Fibroblast of lung (primary cell): Measurements from ENCODE around the gene HLA-F. TPM values are rescaled to one million over a fixed set of nuclear protein-coding genes. Genes with fewer than 3 reads are reported as not detected.

ENCODE experiments used
- DNase-seq, 2 donors: peaks; one replicate each; pipeline versions ENCODE4 v3.0.0 to v3.0.0-alpha.2; 2010; ENCODE audit warnings: low read depth in 2 of 2
- H2AFZ ChIP-seq: 2 replicates; pipeline ENCODE4 v1.5.1; 2012; ENCODE audit warnings: low read length, control low read depth, inconsistent platforms
- H3K27ac ChIP-seq: 2 replicates; pipeline ENCODE4 v1.5.1; 2011; ENCODE audit warnings: low read length, control low read depth; ENCODE audit not compliant: insufficient read depth
- H3K27me3 ChIP-seq: 2 replicates; pipeline ENCODE4 v1.5.1; 2011; ENCODE audit warnings: mild to moderate bottlenecking, low read length; ENCODE audit not compliant: control insufficient read depth, insufficient read depth
- H3K36me3 ChIP-seq: 2 replicates; pipeline ENCODE4 v1.5.1; 2011; ENCODE audit warnings: low read length; ENCODE audit not compliant: control insufficient read depth, insufficient read depth
- H3K4me1 ChIP-seq: 2 replicates; pipeline ENCODE4 v1.5.1; 2011; ENCODE audit warnings: low read length; ENCODE audit not compliant: control insufficient read depth, insufficient read depth; ENCODE audit errors: extremely low read depth
- H3K4me2 ChIP-seq: 2 replicates; pipeline ENCODE4 v1.5.1; 2011; ENCODE audit warnings: low read length, control low read depth; ENCODE audit not compliant: insufficient read depth; ENCODE audit errors: extremely low read depth
- H3K4me3 ChIP-seq, 4 experiments: fragments of 200-600 bp in 1 of 4; sonication (generic) in 1 of 4; replicated peaks in 1 of 4; 2 replicates each; pipeline ENCODE4 v1.5.1; 2011 to 2016; ENCODE audit warnings: low read length in 4 of 4, low read depth in 3 of 4, mild to moderate bottlenecking in 3 of 4, control low read depth in 2 of 4, inconsistent platforms in 1 of 4, mixed read lengths in 1 of 4; ENCODE audit not compliant: insufficient read depth in 1 of 4; ENCODE audit errors: control extremely low read depth in 1 of 4
- H3K79me2 ChIP-seq: 2 replicates; pipeline ENCODE4 v1.5.1; 2012; ENCODE audit warnings: mild to moderate bottlenecking, low read length, inconsistent platforms; ENCODE audit not compliant: control insufficient read depth, insufficient read depth
- H3K9ac ChIP-seq: 2 replicates; pipeline ENCODE4 v1.5.1; 2011; ENCODE audit warnings: mild to moderate bottlenecking, low read length, control low read depth; ENCODE audit not compliant: insufficient read depth
- H3K9me3 ChIP-seq: 2 replicates; pipeline ENCODE4 v1.5.1; 2012; ENCODE audit warnings: low read depth, low read length; ENCODE audit not compliant: control insufficient read depth, insufficient read depth
- H4K20me1 ChIP-seq: 2 replicates; pipeline ENCODE4 v1.5.1; 2011; ENCODE audit warnings: low read length; ENCODE audit not compliant: control insufficient read depth, insufficient read depth; ENCODE audit errors: extremely low read depth
- EZH2 ChIP-seq: IDR thresholded peaks from 2 replicates; pipeline ENCODE4 v1.5.1; 2012; ENCODE audit warnings: low read length, control low read depth, mild to moderate bottlenecking; ENCODE audit errors: missing control alignments
- polyA plus RNA-seq, 2 donors: library from polyadenylated mRNA; depleted of rRNA in 1 of 2; stranded (reverse) in 1 of 2; unstranded in 1 of 2; fragments of >200 nt; gene quantifications; 2 replicates each; pipeline ENCODE4 v1.2.1, GENCODE V29; 2011 to 2012; ENCODE audit warnings: missing spikeins in 1 of 2
- total RNA-seq: library from RNA; depleted of rRNA; stranded (reverse); fragments of >200 nt; gene quantifications from 2 replicates; pipeline ENCODE4 v1.2.1, GENCODE V29; 2014
- TF ChIP-seq, protein P1 (sequence below), 2 donors: IDR thresholded peaks in 1 of 2; conservative IDR thresholded peaks in 1 of 2; 1 replicate in 1 of 2; 2 replicates in 1 of 2; pipeline ENCODE4 v1.5.1; 2011 to 2012; ENCODE audit warnings: low read length in 2 of 2, control low read depth in 1 of 2, inconsistent platforms in 1 of 2, low read depth in 1 of 2, mild to moderate bottlenecking in 1 of 2

The HLA-F gene
- total and polyA plus RNA-seq, 2 donors (not counting 1 experiment from before 2014, with no cell fraction given): 5.4 to 18.7 TPM

GRCh38 chr6:29744621-29745020, 21.4 kb downstream of the HLA-F start:
- H3K36me3 ChIP-seq: peaks cover 2% of the 10 kb centered on the region
- H3K4me2 ChIP-seq: no peak overlapping the region
- no peak overlapping the region for H2AFZ ChIP-seq
- no peaks in the 10 kb centered on the region for H3K9me3 ChIP-seq
- no peak for TF ChIP-seq EZH2
- TF ChIP-seq, protein P1, sequence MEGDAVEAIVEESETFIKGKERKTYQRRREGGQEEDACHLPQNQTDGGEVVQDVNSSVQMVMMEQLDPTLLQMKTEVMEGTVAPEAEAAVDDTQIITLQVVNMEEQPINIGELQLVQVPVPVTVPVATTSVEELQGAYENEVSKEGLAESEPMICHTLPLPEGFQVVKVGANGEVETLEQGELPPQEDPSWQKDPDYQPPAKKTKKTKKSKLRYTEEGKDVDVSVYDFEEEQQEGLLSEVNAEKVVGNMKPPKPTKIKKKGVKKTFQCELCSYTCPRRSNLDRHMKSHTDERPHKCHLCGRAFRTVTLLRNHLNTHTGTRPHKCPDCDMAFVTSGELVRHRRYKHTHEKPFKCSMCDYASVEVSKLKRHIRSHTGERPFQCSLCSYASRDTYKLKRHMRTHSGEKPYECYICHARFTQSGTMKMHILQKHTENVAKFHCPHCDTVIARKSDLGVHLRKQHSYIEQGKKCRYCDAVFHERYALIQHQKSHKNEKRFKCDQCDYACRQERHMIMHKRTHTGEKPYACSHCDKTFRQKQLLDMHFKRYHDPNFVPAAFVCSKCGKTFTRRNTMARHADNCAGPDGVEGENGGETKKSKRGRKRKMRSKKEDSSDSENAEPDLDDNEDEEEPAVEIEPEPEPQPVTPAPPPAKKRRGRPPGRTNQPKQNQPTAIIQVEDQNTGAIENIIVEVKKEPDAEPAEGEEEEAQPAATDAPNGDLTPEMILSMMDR (conservative IDR thresholded peaks at IDR 0.05 in 1 of 2, IDR thresholded peaks at IDR 0.05 in 1 of 2; ENCODE audit: low read depth in 1 of 2, low read length in 2 of 2): no peak
- no peak overlapping the region for H3K9ac ChIP-seq
- H4K20me1 ChIP-seq: no peaks in the 10 kb centered on the region
- H3K27ac ChIP-seq: no peak overlapping the region
- no peak for DNase-seq
- H3K4me3 ChIP-seq: no peak overlapping the region
- H3K27me3 ChIP-seq: no peaks in the 10 kb centered on the region
- H3K79me2 ChIP-seq: no peaks in the 10 kb centered on the region
- peaks cover 2% of the 10 kb centered on the region for H3K4me1 ChIP-seq

DNA sequence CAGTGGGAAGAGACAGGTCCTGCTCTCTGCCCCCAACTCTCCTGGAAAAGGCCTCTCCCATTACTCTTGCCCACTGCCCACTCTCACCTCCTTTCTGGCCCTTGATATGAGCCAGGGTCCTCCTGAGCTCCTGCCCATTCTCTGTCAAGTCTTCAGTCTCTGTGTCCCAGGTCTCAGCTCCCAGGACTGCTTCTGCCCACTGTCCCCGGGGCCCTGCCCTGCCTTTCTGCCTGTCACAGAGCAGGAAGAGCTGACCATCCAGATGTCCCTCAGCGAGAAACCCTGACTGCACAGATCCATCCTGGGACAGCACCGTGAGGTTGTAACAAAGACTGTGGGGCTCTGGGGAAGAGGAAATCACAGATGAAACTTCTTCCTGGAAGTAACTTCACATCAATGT, 22.2 kb downstream of the HLA-F start:
- H3K79me2 ChIP-seq: no peaks in the 10 kb centered on the region

GRCh38 chr6:29745855-29746449, 22.7 kb downstream of the HLA-F start:
- Histone ChIP-seq H3K27ac (no peak overlapping the region), H3K9me3 (no peaks in the 10 kb centered on the region), H4K20me1 (no peaks in the 10 kb centered on the region), H3K4me3 (no peak overlapping the region), H3K9ac (no peak overlapping the region), H3K4me1 (peaks cover 2% of the 10 kb centered on the region), H3K27me3 (no peaks in the 10 kb centered on the region), H2AFZ (no peak overlapping the region), H3K4me2 (no peak overlapping the region), H3K36me3 (peaks cover 2% of the 10 kb centered on the region), H3K79me2 (no peaks in the 10 kb centered on the region)
- TF ChIP-seq EZH2: no peak
- TF ChIP-seq, protein P1 (conservative IDR thresholded peaks at IDR 0.05 in 1 of 2, IDR thresholded peaks at IDR 0.05 in 1 of 2; ENCODE audit: low read depth in 1 of 2, low read length in 2 of 2): no peak
- no peak for DNase-seq

More for the DNA sequence above, 22.2 kb downstream of the HLA-F start:
- H3K4me1 ChIP-seq: peaks cover 2% of the 10 kb centered on the region
- TF ChIP-seq EZH2: no peak
- TF ChIP-seq, protein P1 (conservative IDR thresholded peaks at IDR 0.05 in 1 of 2, IDR thresholded peaks at IDR 0.05 in 1 of 2; ENCODE audit: low read depth in 1 of 2, low read length in 2 of 2): no peak
- no peak overlapping the region for H3K9ac ChIP-seq
- no peak overlapping the region for H3K4me2 ChIP-seq
- H3K27ac ChIP-seq: no peak overlapping the region
- H3K36me3 ChIP-seq: peaks cover 2% of the 10 kb centered on the region
- no peak overlapping the region for H2AFZ ChIP-seq
- no peak overlapping the region for H3K4me3 ChIP-seq
- no peaks in the 10 kb centered on the region for H3K27me3 ChIP-seq
- no peak for DNase-seq
- H4K20me1 ChIP-seq: no peaks in the 10 kb centered on the region
- no peaks in the 10 kb centered on the region for H3K9me3 ChIP-seq
